ENCODE results near the gene EPRS1. TPM values are rescaled to one million over a fixed set of nuclear protein-coding genes. Genes with fewer than 3 reads are reported as not detected.

The EPRS1 gene
- total and polyA plus RNA-seq, 9 of the 15 experiments (the other 6 are each of a cell fraction or from before 2014, with no cell fraction given), result 129 to 291 (median 248) TPM

DNA sequence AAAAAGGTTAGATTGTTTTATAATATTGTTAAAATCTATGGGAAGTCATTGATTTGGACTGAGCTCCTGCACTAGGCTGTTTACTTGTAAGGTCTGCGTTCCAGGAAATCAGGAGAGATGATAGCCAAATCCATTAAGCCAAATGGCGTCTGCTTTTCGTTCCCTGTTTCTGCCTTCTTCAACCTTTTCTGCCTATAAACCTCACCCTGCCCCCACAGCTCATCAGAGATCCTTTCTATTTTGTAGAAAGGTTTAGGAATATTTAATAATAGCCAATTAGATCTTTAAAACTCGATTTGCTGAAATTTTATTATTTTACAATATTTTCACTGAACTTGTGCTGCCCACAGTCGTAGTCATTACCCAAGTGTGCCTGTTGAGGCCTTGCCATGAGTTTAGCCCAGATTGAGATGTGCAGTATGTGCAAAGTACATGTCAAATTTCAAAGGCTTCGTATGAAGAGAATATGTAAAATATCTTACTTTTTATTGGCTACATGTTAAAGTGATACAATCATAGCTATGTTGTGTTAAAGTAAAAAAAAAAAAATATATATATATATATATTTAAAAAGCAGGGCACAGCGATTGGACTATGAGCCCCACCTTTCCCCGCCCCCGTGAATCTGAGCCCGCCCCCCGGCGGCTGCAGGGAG, 47.2 kb upstream of the EPRS1 start (continued):
- TF ChIP-seq, protein P1, sequence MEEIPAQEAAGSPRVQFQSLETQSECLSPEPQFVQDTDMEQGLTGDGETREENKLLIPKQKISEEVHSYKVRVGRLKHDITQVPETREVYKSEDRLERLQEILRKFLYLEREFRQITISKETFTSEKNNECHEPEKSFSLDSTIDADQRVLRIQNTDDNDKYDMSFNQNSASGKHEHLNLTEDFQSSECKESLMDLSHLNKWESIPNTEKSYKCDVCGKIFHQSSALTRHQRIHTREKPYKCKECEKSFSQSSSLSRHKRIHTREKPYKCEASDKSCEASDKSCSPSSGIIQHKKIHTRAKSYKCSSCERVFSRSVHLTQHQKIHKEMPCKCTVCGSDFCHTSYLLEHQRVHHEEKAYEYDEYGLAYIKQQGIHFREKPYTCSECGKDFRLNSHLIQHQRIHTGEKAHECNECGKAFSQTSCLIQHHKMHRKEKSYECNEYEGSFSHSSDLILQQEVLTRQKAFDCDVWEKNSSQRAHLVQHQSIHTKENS (CRISPR knock-in tag; IDR thresholded peaks at IDR 0.05), result no peak
- TF ChIP-seq MTA2 (IDR thresholded peaks at IDR 0.05; ENCODE audit: low read depth) (0 out of 2 replicates have a peak, but pooled peaks have one; percentile 15), NCOA2 (IDR thresholded peaks at IDR 0.05; ENCODE audit: partially characterized antibody in 2 of 2) (no peak), TBP (optimal IDR thresholded peaks at IDR 0.05; ENCODE audit: low read depth, low read length) (peak; percentile 3), ARNT (IDR thresholded peaks at IDR 0.05) (0 out of 4 replicates have a peak, but pooled peaks of 1 of the 2 experiments have one; percentile 26), HDAC6 (IDR thresholded peaks at IDR 0.05; ENCODE audit: low read depth, low read length) (no peak), BRD9 (IDR thresholded peaks at IDR 0.05; ENCODE audit: low read depth, partially characterized antibody) (peak; percentile 33), MECOM (CRISPR knock-in tag; IDR thresholded peaks at IDR 0.05) (no peak), KAT7 (CRISPR knock-in tag; IDR thresholded peaks at IDR 0.05; ENCODE audit: borderline replicate concordance) (peak; percentile 24; the same call in 1 of the 2 replicates), ATF7 (IDR thresholded peaks at IDR 0.05) (no peak)
- TF ChIP-seq, protein P2, sequence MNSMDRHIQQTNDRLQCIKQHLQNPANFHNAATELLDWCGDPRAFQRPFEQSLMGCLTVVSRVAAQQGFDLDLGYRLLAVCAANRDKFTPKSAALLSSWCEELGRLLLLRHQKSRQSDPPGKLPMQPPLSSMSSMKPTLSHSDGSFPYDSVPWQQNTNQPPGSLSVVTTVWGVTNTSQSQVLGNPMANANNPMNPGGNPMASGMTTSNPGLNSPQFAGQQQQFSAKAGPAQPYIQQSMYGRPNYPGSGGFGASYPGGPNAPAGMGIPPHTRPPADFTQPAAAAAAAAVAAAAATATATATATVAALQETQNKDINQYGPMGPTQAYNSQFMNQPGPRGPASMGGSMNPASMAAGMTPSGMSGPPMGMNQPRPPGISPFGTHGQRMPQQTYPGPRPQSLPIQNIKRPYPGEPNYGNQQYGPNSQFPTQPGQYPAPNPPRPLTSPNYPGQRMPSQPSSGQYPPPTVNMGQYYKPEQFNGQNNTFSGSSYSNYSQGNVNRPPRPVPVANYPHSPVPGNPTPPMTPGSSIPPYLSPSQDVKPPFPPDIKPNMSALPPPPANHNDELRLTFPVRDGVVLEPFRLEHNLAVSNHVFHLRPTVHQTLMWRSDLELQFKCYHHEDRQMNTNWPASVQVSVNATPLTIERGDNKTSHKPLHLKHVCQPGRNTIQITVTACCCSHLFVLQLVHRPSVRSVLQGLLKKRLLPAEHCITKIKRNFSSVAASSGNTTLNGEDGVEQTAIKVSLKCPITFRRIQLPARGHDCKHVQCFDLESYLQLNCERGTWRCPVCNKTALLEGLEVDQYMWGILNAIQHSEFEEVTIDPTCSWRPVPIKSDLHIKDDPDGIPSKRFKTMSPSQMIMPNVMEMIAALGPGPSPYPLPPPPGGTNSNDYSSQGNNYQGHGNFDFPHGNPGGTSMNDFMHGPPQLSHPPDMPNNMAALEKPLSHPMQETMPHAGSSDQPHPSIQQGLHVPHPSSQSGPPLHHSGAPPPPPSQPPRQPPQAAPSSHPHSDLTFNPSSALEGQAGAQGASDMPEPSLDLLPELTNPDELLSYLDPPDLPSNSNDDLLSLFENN (IDR thresholded peaks at IDR 0.05; ENCODE audit: low read depth in 2 of 2, low read length in 2 of 2), result 0 out of 4 replicates have a peak, but pooled peaks of 1 of the 2 experiments have one; percentile 7
- TF ChIP-seq, protein P3, sequence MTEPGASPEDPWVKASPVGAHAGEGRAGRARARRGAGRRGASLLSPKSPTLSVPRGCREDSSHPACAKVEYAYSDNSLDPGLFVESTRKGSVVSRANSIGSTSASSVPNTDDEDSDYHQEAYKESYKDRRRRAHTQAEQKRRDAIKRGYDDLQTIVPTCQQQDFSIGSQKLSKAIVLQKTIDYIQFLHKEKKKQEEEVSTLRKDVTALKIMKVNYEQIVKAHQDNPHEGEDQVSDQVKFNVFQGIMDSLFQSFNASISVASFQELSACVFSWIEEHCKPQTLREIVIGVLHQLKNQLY (CRISPR knock-in tag; conservative IDR thresholded peaks at IDR 0.05), result no peak
- TF ChIP-seq, protein P4, sequence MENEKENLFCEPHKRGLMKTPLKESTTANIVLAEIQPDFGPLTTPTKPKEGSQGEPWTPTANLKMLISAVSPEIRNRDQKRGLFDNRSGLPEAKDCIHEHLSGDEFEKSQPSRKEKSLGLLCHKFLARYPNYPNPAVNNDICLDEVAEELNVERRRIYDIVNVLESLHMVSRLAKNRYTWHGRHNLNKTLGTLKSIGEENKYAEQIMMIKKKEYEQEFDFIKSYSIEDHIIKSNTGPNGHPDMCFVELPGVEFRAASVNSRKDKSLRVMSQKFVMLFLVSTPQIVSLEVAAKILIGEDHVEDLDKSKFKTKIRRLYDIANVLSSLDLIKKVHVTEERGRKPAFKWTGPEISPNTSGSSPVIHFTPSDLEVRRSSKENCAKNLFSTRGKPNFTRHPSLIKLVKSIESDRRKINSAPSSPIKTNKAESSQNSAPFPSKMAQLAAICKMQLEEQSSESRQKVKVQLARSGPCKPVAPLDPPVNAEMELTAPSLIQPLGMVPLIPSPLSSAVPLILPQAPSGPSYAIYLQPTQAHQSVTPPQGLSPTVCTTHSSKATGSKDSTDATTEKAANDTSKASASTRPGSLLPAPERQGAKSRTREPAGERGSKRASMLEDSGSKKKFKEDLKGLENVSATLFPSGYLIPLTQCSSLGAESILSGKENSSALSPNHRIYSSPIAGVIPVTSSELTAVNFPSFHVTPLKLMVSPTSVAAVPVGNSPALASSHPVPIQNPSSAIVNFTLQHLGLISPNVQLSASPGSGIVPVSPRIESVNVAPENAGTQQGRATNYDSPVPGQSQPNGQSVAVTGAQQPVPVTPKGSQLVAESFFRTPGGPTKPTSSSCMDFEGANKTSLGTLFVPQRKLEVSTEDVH (IDR thresholded peaks at IDR 0.05; ENCODE audit: low read depth, partially characterized antibody), result no peak
- TF ChIP-seq, protein P5, sequence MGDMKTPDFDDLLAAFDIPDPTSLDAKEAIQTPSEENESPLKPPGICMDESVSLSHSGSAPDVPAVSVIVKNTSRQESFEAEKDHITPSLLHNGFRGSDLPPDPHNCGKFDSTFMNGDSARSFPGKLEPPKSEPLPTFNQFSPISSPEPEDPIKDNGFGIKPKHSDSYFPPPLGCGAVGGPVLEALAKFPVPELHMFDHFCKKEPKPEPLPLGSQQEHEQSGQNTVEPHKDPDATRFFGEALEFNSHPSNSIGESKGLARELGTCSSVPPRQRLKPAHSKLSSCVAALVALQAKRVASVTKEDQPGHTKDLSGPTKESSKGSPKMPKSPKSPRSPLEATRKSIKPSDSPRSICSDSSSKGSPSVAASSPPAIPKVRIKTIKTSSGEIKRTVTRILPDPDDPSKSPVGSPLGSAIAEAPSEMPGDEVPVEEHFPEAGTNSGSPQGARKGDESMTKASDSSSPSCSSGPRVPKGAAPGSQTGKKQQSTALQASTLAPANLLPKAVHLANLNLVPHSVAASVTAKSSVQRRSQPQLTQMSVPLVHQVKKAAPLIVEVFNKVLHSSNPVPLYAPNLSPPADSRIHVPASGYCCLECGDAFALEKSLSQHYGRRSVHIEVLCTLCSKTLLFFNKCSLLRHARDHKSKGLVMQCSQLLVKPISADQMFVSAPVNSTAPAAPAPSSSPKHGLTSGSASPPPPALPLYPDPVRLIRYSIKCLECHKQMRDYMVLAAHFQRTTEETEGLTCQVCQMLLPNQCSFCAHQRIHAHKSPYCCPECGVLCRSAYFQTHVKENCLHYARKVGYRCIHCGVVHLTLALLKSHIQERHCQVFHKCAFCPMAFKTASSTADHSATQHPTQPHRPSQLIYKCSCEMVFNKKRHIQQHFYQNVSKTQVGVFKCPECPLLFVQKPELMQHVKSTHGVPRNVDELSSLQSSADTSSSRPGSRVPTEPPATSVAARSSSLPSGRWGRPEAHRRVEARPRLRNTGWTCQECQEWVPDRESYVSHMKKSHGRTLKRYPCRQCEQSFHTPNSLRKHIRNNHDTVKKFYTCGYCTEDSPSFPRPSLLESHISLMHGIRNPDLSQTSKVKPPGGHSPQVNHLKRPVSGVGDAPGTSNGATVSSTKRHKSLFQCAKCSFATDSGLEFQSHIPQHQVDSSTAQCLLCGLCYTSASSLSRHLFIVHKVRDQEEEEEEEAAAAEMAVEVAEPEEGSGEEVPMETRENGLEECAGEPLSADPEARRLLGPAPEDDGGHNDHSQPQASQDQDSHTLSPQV (IDR thresholded peaks at IDR 0.05), result peak; percentile 79
